ENCODE measurements around the gene CEP131.

The CEP131 gene

DNA sequence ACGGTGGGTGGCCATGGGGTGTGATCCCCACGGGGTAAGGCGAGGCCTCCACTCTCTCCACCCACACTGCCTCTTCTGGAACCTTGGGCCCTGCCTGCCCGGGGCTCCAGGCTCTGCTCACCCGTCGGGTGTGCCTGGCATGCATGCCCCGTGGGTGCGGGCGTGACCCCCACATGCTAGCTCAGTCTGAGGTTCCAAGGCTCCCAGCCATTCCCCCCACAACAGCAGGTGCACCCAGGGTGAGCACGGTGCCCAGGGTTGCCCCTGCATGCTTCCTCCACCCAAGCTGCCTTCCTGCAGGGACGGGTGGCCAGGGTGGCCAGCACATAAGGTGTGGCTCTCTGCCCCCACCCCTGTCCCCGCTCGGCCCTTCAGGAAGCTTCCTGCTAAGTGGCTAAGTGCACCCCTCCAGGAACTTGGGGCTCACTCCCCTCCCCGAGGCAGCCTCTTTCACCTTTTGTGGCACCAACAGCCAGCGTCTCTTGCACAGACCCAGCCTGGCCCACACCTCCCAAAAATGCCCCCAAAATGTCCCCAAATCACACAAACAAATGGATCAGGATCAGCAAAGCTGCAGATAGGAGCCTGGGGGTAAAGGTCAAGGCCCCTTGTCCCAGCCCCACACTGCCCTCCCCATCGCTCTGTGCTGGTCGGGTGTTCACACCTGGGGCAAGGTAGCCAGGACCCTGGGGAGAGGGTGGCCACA is 78.9 kb downstream of the CEP131 start:
- TF ChIP-seq ZNF184 (tag by site-specific recombination; IDR thresholded peaks at IDR 0.05): no peak
- TF ChIP-seq KLF1 (tag by site-specific recombination; IDR thresholded peaks at IDR 0.05): peak; percentile 36; the same call in 1 of the 2 replicates
- TF ChIP-seq ZFHX2 (tag by site-specific recombination; conservative IDR thresholded peaks at IDR 0.05): peak; percentile 47
- TF ChIP-seq EGR2 (tag by site-specific recombination; IDR thresholded peaks at IDR 0.05; ENCODE audit: low read depth): 0 out of 2 replicates have a peak, but pooled peaks have one; percentile 6
- TF ChIP-seq GLIS1 (tag by site-specific recombination; IDR thresholded peaks at IDR 0.05): no peak
- TF ChIP-seq ZNF169 (tag by site-specific recombination; IDR thresholded peaks at IDR 0.05): no peak
- no peak for TF ChIP-seq ZNF658 (tag by site-specific recombination; IDR thresholded peaks at IDR 0.05)
- TF ChIP-seq ZIC2 (tag by site-specific recombination; IDR thresholded peaks at IDR 0.05): 0 out of 2 replicates have a peak, but pooled peaks have one; percentile 7

DNA sequence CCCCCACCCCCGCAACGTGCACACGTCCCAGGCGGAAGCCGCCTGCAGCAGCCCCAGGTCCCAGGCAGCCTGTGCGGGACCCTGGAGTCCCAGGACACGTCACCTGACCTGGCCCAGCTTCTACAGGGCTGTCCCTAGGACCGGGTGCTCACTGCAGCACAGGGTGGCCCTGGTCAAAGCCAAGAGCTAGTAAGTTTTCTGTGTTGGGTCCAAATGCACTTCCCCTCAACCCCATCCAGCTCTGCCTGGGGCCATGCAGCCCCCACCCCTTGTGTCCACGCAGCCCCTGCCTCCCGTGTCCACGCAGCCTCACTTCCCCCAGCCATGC is 79.6 kb downstream of the CEP131 start:
- ChIA-PET POLR2A (interaction anchor here (1.4 to 2.8 kb wide), 4 partner anchors 22 to 252 kb away, joined by 3 to 9 read pairs (median 4); partner anchors contain the start of genes AATK, BAHCC1, CEP131 and NDUFAF8), CTCF (interaction anchor here (0.6 to 3.6 kb wide), 21 partner anchors 9 to 559 kb away, joined by 3 to 42 read pairs (median 5); partner anchors contain the start of genes CEP131, NDUFAF8 and TEPSIN)
- no peaks in the 10 kb centered on the region for H3K9me3 ChIP-seq (ENCODE audit: control insufficient read depth, insufficient read depth, low read depth, low read length)
- H3K27ac ChIP-seq (ENCODE audit: extremely low read depth, low read depth, low read length): no peak overlapping the region
- no peak for TF ChIP-seq OVOL3 (tag by site-specific recombination; IDR thresholded peaks at IDR 0.05)
- no peak for TF ChIP-seq ZNF701 (tag by site-specific recombination; IDR thresholded peaks at IDR 0.05)
- TF ChIP-seq, protein P1, sequence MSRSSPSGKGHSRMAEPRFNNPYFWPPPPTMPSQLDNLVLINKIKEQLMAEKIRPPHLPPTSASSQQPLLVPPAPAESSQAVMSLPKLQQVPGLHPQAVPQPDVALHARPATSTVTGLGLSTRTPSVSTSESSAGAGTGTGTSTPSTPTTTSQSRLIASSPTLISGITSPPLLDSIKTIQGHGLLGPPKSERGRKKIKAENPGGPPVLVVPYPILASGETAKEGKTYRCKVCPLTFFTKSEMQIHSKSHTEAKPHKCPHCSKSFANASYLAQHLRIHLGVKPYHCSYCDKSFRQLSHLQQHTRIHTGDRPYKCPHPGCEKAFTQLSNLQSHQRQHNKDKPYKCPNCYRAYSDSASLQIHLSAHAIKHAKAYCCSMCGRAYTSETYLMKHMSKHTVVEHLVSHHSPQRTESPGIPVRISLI (tag by site-specific recombination; IDR thresholded peaks at IDR 0.05): no peak
- TF ChIP-seq ZNF830 (tag by site-specific recombination; IDR thresholded peaks at IDR 0.05; ENCODE audit: low read depth): no peak
- TF ChIP-seq SP2 (tag by site-specific recombination; IDR thresholded peaks at IDR 0.05): no peak
- TF ChIP-seq, protein P2, sequence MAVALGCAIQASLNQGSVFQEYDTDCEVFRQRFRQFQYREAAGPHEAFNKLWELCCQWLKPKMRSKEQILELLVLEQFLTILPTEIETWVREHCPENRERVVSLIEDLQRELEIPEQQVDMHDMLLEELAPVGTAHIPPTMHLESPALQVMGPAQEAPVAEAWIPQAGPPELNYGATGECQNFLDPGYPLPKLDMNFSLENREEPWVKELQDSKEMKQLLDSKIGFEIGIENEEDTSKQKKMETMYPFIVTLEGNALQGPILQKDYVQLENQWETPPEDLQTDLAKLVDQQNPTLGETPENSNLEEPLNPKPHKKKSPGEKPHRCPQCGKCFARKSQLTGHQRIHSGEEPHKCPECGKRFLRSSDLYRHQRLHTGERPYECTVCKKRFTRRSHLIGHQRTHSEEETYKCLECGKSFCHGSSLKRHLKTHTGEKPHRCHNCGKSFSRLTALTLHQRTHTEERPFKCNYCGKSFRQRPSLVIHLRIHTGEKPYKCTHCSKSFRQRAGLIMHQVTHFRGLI (tag by site-specific recombination; IDR thresholded peaks at IDR 0.05): no peak
- TF ChIP-seq SALL2 (tag by site-specific recombination; IDR thresholded peaks at IDR 0.05; ENCODE audit: borderline replicate concordance): no peak
- no peak for TF ChIP-seq ZNF175 (tag by site-specific recombination; IDR thresholded peaks at IDR 0.05)
- TF ChIP-seq ZNF138 (tag by site-specific recombination; IDR thresholded peaks at IDR 0.05; ENCODE audit: borderline replicate concordance): no peak
- TF ChIP-seq, protein P3, sequence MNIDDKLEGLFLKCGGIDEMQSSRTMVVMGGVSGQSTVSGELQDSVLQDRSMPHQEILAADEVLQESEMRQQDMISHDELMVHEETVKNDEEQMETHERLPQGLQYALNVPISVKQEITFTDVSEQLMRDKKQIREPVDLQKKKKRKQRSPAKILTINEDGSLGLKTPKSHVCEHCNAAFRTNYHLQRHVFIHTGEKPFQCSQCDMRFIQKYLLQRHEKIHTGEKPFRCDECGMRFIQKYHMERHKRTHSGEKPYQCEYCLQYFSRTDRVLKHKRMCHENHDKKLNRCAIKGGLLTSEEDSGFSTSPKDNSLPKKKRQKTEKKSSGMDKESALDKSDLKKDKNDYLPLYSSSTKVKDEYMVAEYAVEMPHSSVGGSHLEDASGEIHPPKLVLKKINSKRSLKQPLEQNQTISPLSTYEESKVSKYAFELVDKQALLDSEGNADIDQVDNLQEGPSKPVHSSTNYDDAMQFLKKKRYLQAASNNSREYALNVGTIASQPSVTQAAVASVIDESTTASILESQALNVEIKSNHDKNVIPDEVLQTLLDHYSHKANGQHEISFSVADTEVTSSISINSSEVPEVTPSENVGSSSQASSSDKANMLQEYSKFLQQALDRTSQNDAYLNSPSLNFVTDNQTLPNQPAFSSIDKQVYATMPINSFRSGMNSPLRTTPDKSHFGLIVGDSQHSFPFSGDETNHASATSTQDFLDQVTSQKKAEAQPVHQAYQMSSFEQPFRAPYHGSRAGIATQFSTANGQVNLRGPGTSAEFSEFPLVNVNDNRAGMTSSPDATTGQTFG (tag by site-specific recombination; IDR thresholded peaks at IDR 0.05; ENCODE audit: borderline replicate concordance): no peak
- TF ChIP-seq ZNF555 (tag by site-specific recombination; conservative IDR thresholded peaks at IDR 0.05): no peak
- no peak for TF ChIP-seq ZNF785 (tag by site-specific recombination; IDR thresholded peaks at IDR 0.05)
- no peak for TF ChIP-seq HOXD13 (CRISPR knock-in tag; IDR thresholded peaks at IDR 0.05; ENCODE audit: borderline replicate concordance)
- H3K4me3 ChIP-seq (ENCODE audit: low read depth, low read length): no peak overlapping the region
- no peaks in the 10 kb centered on the region for H3K36me3 ChIP-seq (ENCODE audit: control insufficient read depth in 2 of 2, insufficient read depth in 1 of 2, low read length in 2 of 2)
- no peaks in the 10 kb centered on the region for H3K4me1 ChIP-seq (ENCODE audit: control insufficient read depth, insufficient read depth, low read length)

More for the DNA sequence above, 78.9 kb downstream of the CEP131 start:
- ChIA-PET CTCF (interaction anchor here (0.9 to 3.6 kb wide), 14 partner anchors 11 to 97 kb away, joined by 3 to 42 read pairs (median 4); partner anchors contain the start of genes CEP131, NDUFAF8 and TEPSIN), POLR2A (interaction anchor here (1.5 to 2.8 kb wide), 3 partner anchors 22 to 95 kb away, joined by 3 to 9 read pairs (median 6); partner anchors contain the start of genes AATK, CEP131, NDUFAF8 and PVALEF)
- Histone ChIP-seq H3K4me3 (ENCODE audit: low read depth, low read length) (no peak overlapping the region), H3K27ac (ENCODE audit: extremely low read depth, low read depth, low read length) (no peak overlapping the region), H3K36me3 (ENCODE audit: control insufficient read depth in 2 of 2, insufficient read depth in 1 of 2, low read length in 2 of 2) (no peaks in the 10 kb centered on the region), H3K4me1 (ENCODE audit: control insufficient read depth, insufficient read depth, low read length) (no peaks in the 10 kb centered on the region), H3K9me3 (ENCODE audit: control insufficient read depth, insufficient read depth, low read depth, low read length) (no peaks in the 10 kb centered on the region)
